Hematopoietic multipotent progenitor cell treated with erythropoietin and hydrocortisone succinate and interleukin-3 and kit ligand, for 15 days (in vitro differentiated cells): ENCODE measurements around the gene LSG1.
A peak's percentile ranks its signal among the peaks of the same experiment; 100 is the strongest.

Experiments
- DNase-seq: peaks from one replicate; pipeline ENCODE4 v3.0.0-alpha.2; 2015; ENCODE audit warnings: low spot score

Gene LSG1

DNA sequence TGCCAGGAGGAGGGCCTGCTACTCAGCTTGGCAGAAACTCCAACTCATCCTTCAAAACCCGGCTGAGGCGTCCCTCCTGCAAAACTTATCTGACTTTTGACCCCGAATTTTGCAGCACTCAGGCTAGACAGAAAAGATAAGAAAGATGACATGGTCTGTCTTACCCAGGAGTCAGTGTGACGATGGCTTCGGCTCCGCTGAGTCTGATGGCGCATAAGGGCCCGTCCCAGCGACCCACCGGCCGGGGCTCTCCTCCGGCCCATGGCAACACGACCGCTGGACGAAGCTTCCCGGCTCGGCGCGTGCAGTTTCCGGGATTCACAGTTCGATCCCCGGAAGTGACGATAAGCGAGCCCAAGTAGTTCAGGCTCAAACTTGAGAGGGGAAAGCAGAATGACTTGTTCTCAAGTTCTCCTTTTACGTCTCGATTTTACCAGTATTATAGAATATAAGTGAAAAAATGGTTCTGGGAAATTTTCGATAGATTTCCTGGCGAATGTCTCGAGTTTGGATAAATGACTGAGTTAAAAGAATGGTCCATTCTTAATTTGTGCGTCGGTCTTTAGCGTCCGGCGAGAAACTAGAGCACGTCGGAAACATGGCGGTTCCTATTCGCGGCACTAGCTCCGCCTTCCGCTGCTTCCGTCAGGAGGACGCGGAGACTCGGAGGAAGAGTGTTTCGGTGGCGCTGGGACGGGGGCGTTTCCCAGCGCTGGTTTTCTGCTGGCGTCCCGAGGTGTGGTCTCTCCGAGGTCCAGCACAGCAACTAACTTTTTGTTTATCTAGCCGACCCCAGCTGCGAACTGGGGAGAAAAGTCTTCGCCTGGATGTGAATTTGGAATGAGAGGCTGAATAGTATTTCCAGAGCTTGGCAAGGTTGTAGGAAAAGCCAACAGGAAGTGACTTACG is at the start of gene LSG1:
LSG1 (minus strand) TSS at position 292 of the 909 bp plus-strand sequence; CDS start at position 263, 29 bp downstream.
- DNase-seq: peak; percentile 95

GRCh38 chr3:194720048-194720447 is 48.1 kb upstream of the LSG1 start:
- no peak for DNase-seq

GRCh38 chr3:194718079-194718478 is 46.1 kb upstream of the LSG1 start:
- no peak for DNase-seq

GRCh38 chr3:194715022-194715800 is 43.2 kb upstream of the LSG1 start:
- no peak for DNase-seq

- no peak for DNase-seq
Measured at GRCh38 chr3:194714564-194714963, 42.6 kb upstream of the LSG1 start.

GRCh38 chr3:194714137-194714455 is 42.1 kb upstream of the LSG1 start:
- DNase-seq: no peak

GRCh38 chr3:194713299-194714136 is 41.5 kb upstream of the LSG1 start:
- DNase-seq: no peak

DNA sequence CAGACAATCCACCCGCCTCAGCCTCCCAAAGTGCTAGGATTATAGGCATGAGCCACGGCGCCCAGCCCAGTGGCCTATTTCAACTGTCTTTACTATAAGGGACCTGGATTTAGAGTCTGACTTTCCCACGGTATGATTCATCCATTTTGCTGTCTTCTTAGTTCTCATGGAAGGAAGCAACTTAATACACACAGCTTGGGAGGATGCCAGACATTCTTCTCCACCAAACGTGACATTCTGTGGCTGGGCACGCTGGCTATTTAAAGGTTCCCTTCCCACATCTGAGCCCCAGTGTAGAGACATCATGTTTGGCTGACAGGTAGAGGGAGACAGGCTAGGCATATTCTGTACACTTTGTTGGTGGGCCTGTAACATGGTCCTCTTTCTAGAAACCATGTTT is 39.9 kb upstream of the LSG1 start:
- no peak for DNase-seq

DNA sequence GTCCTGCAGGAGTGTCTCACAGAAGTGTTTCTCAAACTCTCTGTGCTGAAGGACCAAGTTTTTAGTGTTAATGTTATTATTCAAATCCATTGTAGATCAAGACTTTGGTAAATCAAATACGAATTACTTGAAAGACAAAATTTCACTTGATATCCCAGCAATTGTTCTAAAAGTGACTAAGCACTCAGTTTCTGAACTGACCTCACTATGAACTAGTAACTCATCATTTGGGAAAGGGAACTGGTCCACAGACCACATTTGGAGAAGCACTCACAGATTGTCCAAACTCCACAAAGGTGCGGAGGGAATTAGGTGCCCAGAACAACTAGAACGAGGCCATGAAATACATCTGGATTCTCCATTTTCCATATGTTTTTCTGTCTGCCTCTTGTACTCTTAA is 39.3 kb upstream of the LSG1 start:
- no peak for DNase-seq

DNA sequence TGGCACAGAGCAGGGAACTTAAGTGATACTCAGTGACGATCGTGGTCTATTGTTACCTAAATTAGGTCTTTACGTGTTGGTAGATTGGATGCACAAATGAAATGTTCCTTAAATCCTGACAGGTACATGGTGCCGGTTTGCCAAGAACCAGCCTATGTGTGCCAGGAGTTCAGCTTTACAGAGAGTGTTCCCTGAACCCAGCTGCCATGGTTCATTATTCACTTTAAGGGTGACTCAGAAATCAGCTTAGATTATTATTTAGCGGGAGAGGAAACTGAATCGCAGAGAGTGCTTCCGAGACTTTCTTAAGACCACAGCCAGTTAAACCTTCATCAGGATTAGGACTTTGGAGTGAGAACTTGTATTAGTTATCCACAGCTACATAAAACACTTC is 35.2 kb upstream of the LSG1 start:
- no peak for DNase-seq

DNA sequence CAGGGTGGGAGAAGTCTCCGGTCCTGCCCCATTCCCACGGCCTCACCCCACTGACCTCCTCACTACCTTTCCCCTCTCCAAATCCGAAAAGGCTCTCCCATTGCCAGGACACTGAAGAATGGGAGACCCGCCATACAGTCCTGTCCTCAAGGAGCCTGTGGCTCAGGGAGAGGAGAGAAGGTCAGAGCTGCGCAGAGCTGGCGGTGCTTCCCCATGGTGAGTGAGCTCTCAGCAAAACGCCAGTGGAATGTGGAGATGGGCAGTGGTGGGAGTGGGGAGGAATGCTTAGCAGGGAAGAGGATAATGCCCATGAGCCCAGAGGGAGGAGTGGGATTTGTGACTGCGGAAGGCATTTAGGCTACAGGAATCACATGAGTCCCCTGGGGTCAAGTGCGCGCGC is 33.8 kb upstream of the LSG1 start:
- no peak for DNase-seq

GRCh38 chr3:194705227-194705626 is 33.2 kb upstream of the LSG1 start:
- DNase-seq: no peak

GRCh38 chr3:194702545-194702944 is 30.6 kb upstream of the LSG1 start:
- no peak for DNase-seq

GRCh38 chr3:194696702-194697101 is 24.7 kb upstream of the LSG1 start:
- DNase-seq: no peak

DNA sequence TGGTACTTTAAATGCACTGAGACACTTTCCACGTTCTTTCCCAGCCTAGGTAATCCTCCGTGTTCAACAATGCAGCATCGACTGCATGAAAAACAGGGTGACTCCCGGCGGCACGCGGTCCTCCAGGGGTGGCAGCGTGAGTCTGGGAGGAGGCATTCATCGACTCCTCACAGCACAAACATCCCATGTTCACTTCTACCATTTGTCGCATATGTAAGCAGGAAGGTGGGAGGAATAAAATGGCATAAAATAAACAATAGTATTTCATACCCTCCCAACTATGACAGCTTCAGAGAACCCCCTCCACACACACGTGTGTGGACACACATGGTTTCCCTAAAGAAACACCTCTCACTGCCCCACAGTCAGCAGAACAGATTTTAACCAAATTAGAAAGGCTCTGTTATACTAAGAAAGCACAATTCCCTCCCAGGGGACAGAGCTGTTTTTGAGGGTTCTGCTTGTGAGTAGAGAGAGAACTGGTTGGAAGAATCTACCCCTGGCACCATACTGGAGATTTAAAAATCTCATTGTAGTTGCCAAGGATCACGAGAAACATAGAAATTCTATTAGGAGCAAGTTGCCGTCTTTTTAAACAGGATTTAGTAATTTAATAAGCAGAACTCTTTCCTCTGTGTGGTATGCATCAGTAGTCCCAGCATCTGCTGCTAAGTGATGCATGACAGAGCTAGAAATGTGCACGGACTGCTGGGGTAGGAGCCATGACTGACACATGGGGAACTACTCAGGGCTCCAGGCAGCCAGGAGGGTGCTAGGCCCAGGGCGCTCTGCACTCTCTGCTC is 19.7 kb upstream of the LSG1 start:
- DNase-seq: no peak

DNA sequence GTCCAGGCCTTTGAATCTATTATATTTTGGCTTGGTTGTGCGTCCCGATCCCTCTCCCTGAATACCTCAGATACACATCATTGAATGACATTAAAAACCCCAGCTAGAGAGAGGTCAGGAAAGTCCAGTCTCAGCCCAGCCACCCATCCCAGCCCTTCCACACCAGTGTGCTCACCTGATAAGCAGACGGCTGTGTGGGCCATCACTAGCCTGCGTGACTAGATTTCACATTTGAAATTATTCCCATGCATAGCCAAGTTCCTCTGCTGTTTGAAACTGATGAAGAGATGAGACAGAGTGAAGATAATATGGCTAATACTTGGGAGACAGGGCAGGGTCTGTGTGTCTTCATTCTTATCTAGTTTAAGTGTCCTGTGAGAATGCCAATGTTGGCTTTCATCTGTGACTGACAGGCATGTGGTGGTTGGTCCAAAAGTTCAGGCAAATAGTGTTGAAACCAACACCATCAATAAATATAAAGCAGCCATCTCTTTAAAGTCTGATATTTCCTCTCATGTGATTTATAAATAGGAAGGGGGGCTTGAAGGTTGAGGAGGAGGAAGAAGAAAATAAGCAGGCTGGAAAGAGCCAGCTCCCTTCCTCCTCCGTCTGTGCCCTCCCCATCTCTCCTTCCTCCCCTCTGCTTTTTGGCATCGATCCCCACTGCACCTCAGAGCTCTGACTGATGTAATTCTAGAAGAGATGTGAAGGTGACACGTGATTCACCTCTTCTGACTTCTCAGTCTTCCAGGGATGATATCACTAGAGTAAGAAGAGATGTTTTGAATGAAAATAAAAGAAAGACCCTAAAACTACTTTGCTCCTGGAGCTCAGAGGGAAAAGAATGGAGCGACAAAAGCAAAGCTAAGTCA is 18.7 kb upstream of the LSG1 start:
- no peak for DNase-seq

DNA sequence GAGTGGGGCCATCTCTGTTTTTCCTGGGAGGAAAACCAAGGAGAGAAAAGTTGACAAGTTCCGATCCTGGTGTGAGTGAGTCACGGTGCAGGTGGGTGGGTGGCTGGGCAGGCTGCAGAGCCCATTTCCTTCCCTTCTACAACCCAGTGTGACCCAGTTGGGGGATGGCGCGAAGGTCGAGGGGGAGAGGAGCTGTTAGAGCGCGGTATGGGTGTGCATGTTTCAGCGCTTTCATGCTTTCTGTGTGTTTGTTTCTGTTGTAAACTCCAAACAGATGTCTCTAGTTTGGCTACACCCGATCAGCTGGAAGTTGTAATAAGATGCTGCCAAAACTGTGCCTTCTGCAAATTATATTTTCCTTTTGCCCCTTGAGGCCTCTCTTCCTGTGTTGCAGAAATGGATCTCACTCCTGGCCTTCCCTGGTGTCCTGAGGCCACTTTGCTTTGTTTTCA is 17.5 kb upstream of the LSG1 start:
- no peak for DNase-seq

- no peak for DNase-seq
Measured at GRCh38 chr3:194688946-194689345, 17.0 kb upstream of the LSG1 start.

DNA sequence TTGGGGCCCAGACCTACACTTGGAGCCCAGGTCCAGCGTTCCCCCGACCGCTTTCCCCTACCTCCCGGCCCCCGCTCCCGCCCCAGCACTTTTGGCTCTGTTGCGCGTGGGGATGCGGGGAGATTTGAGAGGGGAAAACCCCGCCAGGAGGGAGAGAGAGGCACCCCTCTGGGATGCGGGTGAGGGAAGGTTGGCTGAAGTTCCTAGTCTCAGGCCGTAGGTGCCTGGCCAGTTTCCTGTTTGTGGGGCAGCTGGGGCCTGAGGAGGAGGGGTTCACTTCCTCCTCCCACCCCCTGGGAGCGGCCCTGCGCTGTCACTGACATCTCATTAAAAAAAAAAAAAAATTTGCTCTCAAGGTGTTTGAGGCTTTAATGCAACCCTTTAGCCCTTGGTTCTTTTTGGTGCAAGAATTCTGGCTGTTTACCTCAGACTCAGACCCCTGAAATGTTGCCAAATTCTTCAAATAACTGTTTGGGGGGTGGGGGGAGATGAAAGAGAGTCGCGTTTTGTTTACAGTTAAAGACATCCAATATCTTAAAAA is 16.3 kb upstream of the LSG1 start:
- no peak for DNase-seq

- DNase-seq: peak; percentile 35
Measured at GRCh38 chr3:194687638-194688199, 15.7 kb upstream of the LSG1 start.
